Naive thymus-derived CD8-positive, alpha-beta T cell (primary cell): ENCODE measurements around the gene NISCH. TPM values are rescaled to one million over a fixed set of nuclear protein-coding genes. Genes with fewer than 3 reads are reported as not detected.

ENCODE experiments used
- polyA plus RNA-seq, 3 donors: library from polyadenylated mRNA; unstranded; fragments of 300-500 nt; fragmentation: Illumina TruSeq; gene quantifications; one replicate each; pipeline ENCODE4 v1.2.3, GENCODE V29; 2021
- total RNA-seq, 8 experiments: library from RNA in 2 of 8; stranded (reverse) in 2 of 8; gene quantifications; one replicate each; pipeline ENCODE4 v1.2.3 and lab custom pipeline; 2021 to 2026

Gene NISCH
- total and polyA plus RNA-seq, 5 experiments from 2014 or later, result 17.8 to 191 (median 30.1) TPM

Other genes starting within 250 kb of the NISCH start
- 1 to 10 TPM; 2.4 to 2.8 TPM for gene TLR9, start 230.0 kb upstream of the NISCH start, total RNA-seq
- gene TLR9, start 230.0 kb upstream of the NISCH start, polyA plus RNA-seq, result not detected
- gene TWF2, start 216.4 kb upstream of the NISCH start, total RNA-seq, result 10 to 100 TPM; 77.2 to 77.6 TPM
- 100 to 1,000 TPM; 112 to 171 (median 142) TPM for gene TWF2, start 216.4 kb upstream of the NISCH start, polyA plus RNA-seq
- 100 to 1,000 TPM; 108 to 114 TPM for gene PPM1M, start 209.8 kb upstream of the NISCH start, total RNA-seq
- gene PPM1M, start 209.8 kb upstream of the NISCH start, polyA plus RNA-seq, result 100 to 1,000 TPM in 2 of 3 donors, 10 to 100 TPM in 1; 68.0 to 172 (median 106) TPM
- 100 to 1,000 TPM; 190 to 191 TPM for gene WDR82, start 177.0 kb upstream of the NISCH start, total RNA-seq
- 100 to 1,000 TPM; 136 to 172 (median 146) TPM for gene WDR82, start 177.0 kb upstream of the NISCH start, polyA plus RNA-seq
- gene GLYCTK, start 167.8 kb upstream of the NISCH start, total RNA-seq, result 10 to 100 TPM; 39.9 to 41.5 TPM
- 10 to 100 TPM in 1 of 3 donors, 1 to 10 TPM in 2; 6.4 to 10.4 (median 7.6) TPM for gene GLYCTK, start 167.8 kb upstream of the NISCH start, polyA plus RNA-seq
- 10 to 100 TPM; 39.4 to 41.4 TPM for gene DNAH1, start 139.3 kb upstream of the NISCH start, total RNA-seq
- 1 to 10 TPM in 2 of 3 donors, under 1 TPM in 1; 0.21 to 1.3 (median 1.1) TPM for gene DNAH1, start 139.3 kb upstream of the NISCH start, polyA plus RNA-seq
- gene BAP1, start 45.6 kb upstream of the NISCH start, total RNA-seq, result 100 to 1,000 TPM; 105 to 106 TPM
- 10 to 100 TPM; 15.8 to 22.6 (median 16.9) TPM for gene BAP1, start 45.6 kb upstream of the NISCH start, polyA plus RNA-seq
- 10 to 100 TPM; 14.2 to 18.1 TPM for gene PHF7, start 44.9 kb upstream of the NISCH start, total RNA-seq
- 1 to 10 TPM; 7.1 to 9.5 (median 7.7) TPM for gene PHF7, start 44.9 kb upstream of the NISCH start, polyA plus RNA-seq
- not detected for gene SEMA3G, start 10.5 kb upstream of the NISCH start, total RNA-seq
- gene SEMA3G, start 10.5 kb upstream of the NISCH start, polyA plus RNA-seq, result not detected
- 1 to 10 TPM; 7.1 to 7.8 TPM for gene TNNC1, start 1.6 kb upstream of the NISCH start, total RNA-seq
- gene TNNC1, start 1.6 kb upstream of the NISCH start, polyA plus RNA-seq, result 1 to 10 TPM in 1 of 3 donors, under 1 TPM in 2; 0.60 to 1.4 (median 0.90) TPM
- 1 to 10 TPM; 6.1 to 9.8 TPM for gene STAB1, start 39.7 kb downstream of the NISCH start, total RNA-seq
- not detected for gene STAB1, start 39.7 kb downstream of the NISCH start, polyA plus RNA-seq
- 1 to 10 TPM; 2.3 to 3.5 TPM for gene NT5DC2, start 78.3 kb downstream of the NISCH start, total RNA-seq
- under 1 TPM in 2 of 3 donors, not detected in 1; 0.28 to 0.34 TPM for gene NT5DC2, start 78.3 kb downstream of the NISCH start, polyA plus RNA-seq
- gene UQCC5, start 81.0 kb downstream of the NISCH start, total RNA-seq, result 10 to 100 TPM in 1 of 2 experiments, 1 to 10 TPM in 1; 9.7 to 13.4 TPM
- 10 to 100 TPM; 29.1 to 35.1 (median 29.4) TPM for gene UQCC5, start 81.0 kb downstream of the NISCH start, polyA plus RNA-seq
- gene PBRM1, start 230.3 kb downstream of the NISCH start, total RNA-seq, result 10 to 100 TPM; 66.0 to 72.9 TPM
- gene PBRM1, start 230.3 kb downstream of the NISCH start, polyA plus RNA-seq, result 10 to 100 TPM; 71.8 to 81.4 (median 80.5) TPM
- 100 to 1,000 TPM; 107 to 109 TPM for gene GNL3, start 230.4 kb downstream of the NISCH start, total RNA-seq
- gene GNL3, start 230.4 kb downstream of the NISCH start, polyA plus RNA-seq, result 10 to 100 TPM; 41.8 to 77.5 (median 73.2) TPM